C4-2B (cell line): ENCODE measurements around the gene CAST.
"Not testable (repeated sequence)": the region's sequence is repeated elsewhere in the genome, so short reads cannot be mapped to it uniquely, and the experiment has no call there.

Experiments
- H3K27ac ChIP-seq: fragments of 450-650 bp; 2 replicates; pipeline ENCODE4 v1.5.1; 2017
- CTCF ChIP-seq: fragments of 450-650 bp; conservative IDR thresholded peaks from 2 replicates; pipeline ENCODE4 v1.5.1; 2017; ENCODE audit warnings: mild to moderate bottlenecking
- ZFX ChIP-seq: fragments of 450-650 bp; IDR thresholded peaks from 2 replicates; pipeline ENCODE4 v1.6.1; 2017

The CAST gene

GRCh38 chr5:96741106-96741505, 78.9 kb downstream of the CAST start:
- H3K27ac ChIP-seq, result no peak overlapping the region
- TF ChIP-seq CTCF, result no peak
- TF ChIP-seq ZFX, result no peak

- TF ChIP-seq CTCF (no peak), ZFX (no peak)
- H3K27ac ChIP-seq, result no peak overlapping the region
Measured at GRCh38 chr5:96741891-96742309, 79.7 kb downstream of the CAST start.

GRCh38 chr5:96742538-96742937, 80.4 kb downstream of the CAST start:
- no peak overlapping the region for H3K27ac ChIP-seq
- TF ChIP-seq CTCF, result no peak
- TF ChIP-seq ZFX, result no peak

GRCh38 chr5:96743065-96743768, 81.0 kb downstream of the CAST start:
- no peak for TF ChIP-seq ZFX
- TF ChIP-seq CTCF, result no peak
- H3K27ac ChIP-seq, result no peak overlapping the region

GRCh38 chr5:96743805-96744204, 81.6 kb downstream of the CAST start:
- no peak overlapping the region for H3K27ac ChIP-seq

GRCh38 chr5:96744218-96744617, 82.0 kb downstream of the CAST start:
- H3K27ac ChIP-seq, result not testable (repeated sequence)

More at GRCh38 chr5:96743805-96744204, 81.6 kb downstream of the CAST start:
- TF ChIP-seq CTCF, result no peak
- TF ChIP-seq ZFX, result no peak

- TF ChIP-seq ZFX, result no peak
- TF ChIP-seq CTCF, result no peak
- no peak overlapping the region for H3K27ac ChIP-seq
Measured at GRCh38 chr5:96745025-96745424, 82.8 kb downstream of the CAST start.
